Measurements from ENCODE around the gene STOX1.
"Not testable (repeated sequence)": the region's sequence is repeated elsewhere in the genome, so short reads cannot be mapped to it uniquely, and the experiment has no call there.

The STOX1 gene

DNA sequence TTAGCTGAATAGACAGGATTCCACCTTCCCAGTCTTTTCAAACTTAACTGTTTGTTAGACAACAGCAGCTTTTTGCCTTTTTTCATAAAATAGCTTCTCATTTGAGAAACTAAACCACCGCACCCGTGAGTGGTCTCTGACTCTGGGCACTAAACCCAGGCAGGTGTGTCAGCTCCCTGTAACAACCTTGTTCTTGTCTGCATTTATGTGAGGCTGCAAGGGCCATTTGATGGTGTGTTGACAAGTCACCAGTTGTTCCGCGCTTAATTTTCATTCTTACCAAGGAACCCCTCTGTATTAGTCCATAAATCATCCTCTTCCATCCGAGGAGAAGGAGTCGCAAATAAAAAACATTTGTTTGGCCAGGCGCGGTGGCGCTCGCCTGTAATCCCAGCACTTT, 1.5 kb downstream of the STOX1 start:
- no peak for DNase-seq (ENCODE audit: low spot score)

DNA sequence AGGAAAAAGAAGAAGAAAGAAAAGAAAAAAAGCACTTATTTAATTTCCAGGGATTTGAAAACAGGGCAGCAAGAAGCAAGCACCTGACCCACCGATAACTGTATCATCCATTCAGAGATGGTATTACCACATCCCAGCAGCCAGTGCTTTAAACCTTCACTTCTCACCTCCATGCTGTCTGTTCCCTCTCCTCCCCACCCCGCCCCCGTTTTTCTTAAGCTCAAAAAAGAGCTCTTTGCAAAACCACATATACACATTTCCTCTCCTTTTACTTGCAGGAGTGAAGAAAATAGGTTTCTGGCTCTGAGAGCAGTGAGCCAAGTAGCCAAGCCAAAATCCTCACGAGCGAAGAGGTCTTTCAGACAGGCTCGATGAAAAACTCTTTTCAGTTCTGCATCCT, 2.2 kb downstream of the STOX1 start:
- no peak for DNase-seq (ENCODE audit: low spot score)

GRCh38 chr10:68829952-68830351, 2.6 kb downstream of the STOX1 start:
- DNase-seq (ENCODE audit: low spot score): no peak

DNA sequence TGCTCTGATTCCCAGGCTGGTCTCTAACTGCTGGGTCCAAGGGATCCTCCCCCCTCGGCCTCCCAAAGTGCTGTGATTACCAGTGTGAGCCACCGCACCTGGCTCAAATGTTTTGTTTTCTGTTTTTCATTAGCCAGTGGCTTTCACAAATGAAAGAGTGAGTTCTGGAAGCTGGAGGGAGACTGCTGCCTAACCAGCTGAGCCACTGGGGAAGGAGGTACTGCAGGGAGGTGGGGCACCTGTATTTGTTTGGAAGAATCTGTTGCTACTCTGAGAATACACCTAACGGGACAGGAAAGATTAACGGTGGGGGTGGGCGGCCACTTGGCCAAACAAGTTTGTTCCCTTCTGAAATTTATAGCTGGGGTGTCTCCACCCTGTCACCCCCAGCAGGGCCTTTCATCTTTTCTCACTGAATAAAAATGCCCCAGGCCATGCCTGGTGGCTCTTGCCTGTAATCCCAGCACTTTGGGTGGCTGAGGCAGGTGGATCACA, 4.7 kb downstream of the STOX1 start:
- DNase-seq (ENCODE audit: low spot score): no peak

DNA sequence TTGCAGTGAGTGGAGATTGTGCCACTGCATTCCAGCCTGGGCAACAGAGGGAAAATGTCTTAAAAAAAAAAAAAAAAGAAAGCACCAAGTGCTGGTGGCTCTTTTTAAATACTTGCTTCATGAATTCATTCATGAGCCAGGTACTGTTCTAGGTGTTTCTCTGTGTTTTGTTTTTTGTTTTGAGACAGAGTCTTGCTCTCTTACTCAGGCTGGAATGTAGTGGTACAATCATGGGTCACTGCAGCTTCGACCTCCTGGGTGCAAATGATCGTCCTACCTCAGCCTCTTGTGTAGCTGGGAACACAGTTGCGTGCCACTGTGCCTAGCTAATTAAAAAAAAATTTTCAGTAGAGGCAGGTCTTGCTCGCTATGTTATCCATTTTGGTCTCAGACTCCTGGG, 5.3 kb downstream of the STOX1 start:
- DNase-seq (ENCODE audit: low spot score): no peak

DNA sequence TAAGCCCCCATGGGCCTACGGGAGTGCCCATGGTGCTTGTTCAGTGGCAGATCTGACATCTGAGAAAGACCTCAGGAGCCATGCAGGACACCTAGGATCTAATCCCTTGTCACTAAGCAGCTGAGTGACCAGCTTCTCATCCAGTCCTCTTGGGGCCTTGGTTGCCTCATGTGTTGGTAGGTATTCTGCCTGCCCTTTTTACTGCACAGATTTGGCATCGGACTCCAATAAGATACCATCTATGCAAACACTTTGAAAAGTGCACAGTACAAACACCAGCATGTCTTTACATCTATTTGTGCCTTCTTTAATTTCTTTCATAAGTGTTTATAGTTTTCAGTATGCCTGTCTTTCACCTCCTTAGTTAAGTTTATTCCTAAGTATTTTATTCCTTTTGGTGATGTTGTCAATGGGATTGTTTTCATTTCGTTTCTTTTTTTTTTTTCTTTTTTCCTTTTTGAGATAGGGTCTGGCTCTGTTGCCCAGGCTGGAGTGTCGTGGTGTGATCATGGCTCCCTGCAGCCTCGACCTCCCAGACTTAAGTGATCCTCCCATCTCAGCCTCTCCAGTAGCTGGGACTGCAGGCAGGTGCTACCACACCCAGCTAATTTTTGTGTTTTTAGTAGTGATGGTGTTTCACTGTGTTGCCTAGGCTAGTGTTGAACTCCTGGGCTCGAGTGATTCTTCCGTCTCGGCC, 10.4 kb downstream of the STOX1 start:
- no peak for DNase-seq (ENCODE audit: low spot score)

DNA sequence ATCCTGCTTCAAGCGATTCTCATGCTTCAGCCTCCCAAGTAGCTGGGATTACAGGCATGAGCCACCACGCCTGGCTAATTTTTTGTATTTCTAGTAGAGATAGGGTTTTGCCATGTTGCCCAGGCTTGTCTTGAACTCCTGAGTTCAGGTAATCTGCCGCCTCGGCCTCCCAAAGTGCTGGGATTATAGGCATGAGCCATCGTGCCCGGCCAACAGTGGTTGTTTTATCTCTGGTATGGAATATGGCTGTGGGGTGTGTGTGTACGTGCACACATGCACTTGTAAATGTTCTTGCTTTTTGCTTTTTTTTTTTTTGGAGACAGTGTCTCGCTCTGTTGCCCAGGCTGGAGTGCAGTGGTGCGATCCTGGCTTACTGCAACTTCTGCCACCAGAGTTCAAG, 13.3 kb downstream of the STOX1 start:
- DNase-seq (ENCODE audit: low spot score): not testable (repeated sequence)

GRCh38 chr10:68848281-68848680, 20.9 kb downstream of the STOX1 start:
- no peak for DNase-seq (ENCODE audit: low spot score)

DNA sequence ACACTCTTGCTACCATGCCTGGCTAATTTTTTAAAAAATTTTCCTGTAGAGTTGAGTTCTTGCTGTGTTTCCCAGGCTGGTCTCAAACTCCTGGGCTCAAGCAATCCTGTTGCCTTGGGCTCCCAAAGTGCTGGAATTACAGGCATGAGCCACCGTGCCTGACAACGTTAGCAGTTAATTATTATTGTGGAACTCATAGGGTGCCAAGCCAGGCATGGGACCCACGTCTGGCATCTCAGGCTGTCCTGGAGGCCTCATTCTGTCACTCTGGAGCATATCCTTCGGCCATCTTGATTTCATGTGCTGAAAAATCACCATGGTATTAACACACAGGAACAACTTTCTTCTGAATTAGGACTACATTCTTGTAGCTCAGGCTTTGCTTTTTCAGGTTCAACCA, 21.5 kb downstream of the STOX1 start:
- DNase-seq (ENCODE audit: low spot score): no peak

DNA sequence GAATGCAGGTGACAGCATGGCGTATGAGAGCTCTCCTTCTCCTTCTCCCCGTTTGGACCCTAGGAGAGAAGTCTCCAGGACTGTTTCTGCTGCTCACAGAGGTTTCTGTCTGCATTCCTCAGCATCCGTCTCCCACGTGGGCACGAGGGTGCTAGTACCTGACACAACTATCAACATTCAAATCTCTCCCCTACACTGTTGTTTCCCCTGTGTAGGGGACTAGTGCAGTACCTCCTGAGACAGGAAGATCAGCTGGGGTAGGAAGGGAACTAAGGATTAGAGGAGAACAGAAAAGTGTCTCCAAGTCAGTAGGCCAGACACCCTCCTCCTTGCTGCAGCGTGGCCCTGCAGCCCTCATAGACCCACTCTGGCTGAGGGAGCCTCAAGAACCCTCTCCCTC, 29.0 kb downstream of the STOX1 start:
- DNase-seq (ENCODE audit: low spot score): no peak

DNA sequence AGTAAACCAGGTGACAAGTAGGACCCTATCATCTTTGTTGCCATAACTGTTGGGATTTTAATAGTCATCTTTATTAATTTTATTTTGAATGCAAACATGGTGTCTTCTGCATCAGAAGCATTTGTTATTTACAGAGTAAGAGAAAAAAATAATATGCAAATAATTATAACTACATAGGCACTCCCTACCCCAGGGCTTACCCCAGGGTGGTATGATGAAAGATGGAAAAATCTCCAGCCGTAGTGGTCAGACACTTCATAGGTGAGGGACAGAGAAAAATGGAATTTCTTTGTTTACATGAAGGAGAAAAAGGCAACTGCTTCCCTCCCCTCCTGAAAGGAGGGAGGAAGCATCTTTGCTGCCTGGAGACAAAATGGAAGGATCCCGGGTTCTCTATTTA, 29.7 kb downstream of the STOX1 start:
- DNase-seq (ENCODE audit: low spot score): no peak

GRCh38 chr10:68861253-68861652, 33.9 kb downstream of the STOX1 start:
- no peak for DNase-seq (ENCODE audit: low spot score)

DNA sequence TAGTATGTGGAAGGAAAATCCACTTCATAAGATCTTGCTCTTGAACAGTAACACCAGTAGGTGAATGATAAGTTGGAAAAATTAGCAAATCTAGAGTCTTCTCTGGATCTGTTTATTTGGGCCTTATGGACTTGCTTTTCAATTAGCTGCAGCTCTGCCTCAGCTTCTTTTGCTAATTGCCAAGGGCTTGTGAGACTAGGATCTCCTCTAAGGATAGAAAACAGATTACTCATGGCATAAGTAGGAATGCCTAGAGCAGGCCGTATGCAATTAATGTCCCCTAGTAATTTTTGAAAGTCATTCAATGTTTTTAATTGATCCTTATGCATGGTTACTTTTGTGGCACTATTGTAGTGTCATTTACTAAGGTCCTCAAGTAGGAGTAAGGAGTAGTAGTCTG, 37.3 kb downstream of the STOX1 start:
- no peak for DNase-seq (ENCODE audit: low spot score)

DNA sequence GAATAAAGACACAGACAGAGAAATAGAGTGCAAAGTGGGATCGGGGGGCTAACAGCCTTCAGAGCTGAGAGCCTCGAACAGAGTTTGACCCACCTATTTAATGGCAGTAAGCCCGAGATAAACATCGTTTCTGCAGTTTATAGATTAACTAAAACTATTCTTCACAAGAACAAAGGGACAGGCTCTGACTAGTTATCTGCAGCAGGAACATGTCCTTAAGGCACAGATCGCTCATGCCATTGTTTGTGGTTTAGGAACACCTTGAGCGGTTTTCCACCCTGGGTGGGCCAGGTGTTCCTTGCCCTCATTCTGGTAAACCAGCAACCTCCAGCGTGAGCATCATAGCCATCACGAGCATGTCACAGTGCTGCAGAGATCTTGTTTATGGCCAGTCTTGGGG, 40.8 kb downstream of the STOX1 start:
- DNase-seq (ENCODE audit: low spot score): not testable (repeated sequence)

GRCh38 chr10:68869623-68870022, 42.3 kb downstream of the STOX1 start:
- DNase-seq (ENCODE audit: low spot score): no peak

- DNase-seq (ENCODE audit: low spot score): no peak
Measured at GRCh38 chr10:68870061-68870460, 42.7 kb downstream of the STOX1 start.

- no peak for DNase-seq (ENCODE audit: low spot score)
Measured at GRCh38 chr10:68870545-68871104, 43.3 kb downstream of the STOX1 start.

- no peak for DNase-seq (ENCODE audit: low spot score)
Measured at GRCh38 chr10:68871105-68871711, 43.9 kb downstream of the STOX1 start.

GRCh38 chr10:68871731-68872342, 44.5 kb downstream of the STOX1 start:
- DNase-seq (ENCODE audit: low spot score): no peak

DNA sequence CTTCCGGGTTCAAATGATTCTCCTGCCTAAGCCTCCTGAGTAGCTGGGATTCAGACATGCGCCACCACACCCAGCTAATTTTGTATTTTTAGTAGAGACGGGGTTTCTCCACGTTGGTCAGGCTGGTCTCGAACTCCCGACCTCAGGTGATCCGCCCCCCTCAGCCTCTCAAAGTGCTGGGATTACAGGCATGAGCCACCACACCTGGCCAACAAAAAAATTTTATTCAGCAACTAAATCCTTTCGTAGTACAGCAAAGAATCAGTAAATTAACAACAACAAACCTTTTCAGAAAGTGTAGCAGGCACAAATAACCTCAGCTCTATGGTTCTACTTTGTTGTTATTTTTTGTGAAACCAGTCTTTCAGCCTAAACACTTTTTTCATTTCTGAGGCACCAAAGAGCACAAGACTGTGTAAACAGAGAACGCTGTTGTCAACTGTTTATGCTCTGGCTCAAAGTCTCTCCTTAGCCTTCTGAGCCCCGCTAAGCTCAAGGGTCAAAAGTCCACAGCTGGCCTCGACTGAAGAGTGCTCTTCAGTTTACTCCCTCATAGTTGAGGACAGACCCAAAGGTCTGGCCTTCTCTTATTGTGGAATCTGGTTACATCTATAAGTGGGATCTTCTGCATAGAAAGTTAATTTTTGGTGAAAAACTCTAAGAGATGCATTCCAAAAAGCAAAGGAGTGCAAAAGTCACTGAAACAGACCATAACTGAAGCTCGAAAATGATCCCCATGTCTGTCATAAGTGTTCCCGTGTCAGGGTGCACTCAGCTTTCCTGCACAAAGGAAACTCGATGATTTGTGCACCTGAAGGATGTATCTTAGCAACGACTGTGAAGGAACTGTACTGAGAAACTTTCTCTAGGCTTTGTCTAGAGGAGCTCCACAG, 49.2 kb downstream of the STOX1 start:
- no peak for DNase-seq (ENCODE audit: low spot score)

DNA sequence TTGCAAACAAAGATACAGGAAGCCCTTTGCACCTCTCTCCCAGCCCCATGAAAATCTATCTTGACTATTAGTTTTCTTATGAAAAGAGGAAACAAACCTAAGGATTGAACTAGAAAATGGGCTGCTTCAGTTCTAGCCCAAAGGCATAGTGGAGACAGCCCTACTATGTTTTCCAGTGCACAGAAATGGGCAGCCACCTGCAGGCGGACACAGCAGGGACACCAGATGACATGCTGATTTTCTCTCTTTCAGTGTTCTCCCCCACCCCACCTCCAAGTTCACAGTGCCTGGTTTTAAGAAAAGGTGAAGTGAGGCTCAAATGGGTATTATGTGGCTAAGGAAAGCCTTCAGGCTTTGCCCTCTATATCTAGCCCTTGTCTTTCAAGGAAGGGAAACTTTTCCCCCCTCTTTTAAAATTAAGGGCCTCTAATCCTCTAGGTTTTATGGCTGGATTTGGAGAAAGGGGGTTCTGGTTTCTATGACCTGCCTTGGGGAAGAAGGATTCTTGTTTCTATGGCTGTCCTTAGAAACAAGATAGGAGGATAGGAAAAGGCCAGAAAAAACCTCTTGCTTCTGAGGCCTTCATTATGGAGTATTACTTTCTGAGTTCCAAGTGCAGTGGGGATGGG, 50.3 kb downstream of the STOX1 start:
- DNase-seq (ENCODE audit: low spot score): no peak

DNA sequence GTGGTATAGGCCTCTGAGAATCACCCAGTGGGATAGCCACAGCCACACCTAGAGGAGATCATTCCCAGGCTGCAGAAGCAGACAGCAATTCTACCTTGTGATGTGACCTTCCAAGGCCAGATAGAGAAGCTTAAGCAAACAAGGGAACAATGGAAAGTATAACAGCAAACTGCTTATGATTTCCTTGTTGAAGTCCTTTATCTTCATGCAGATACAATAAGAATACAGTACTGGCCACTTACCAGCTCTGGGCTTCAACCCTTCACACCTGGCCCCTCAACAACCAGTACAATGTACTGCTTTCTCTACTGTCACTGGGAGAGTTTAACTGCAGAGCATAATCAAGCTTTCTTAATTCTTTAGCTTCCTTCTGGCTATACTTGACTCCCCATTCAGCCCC, 51.2 kb downstream of the STOX1 start:
- no peak for DNase-seq (ENCODE audit: low spot score)
